HG03103 (cell line): ENCODE data around the gene CSN3.

ENCODE experiments used
- ATAC-seq: cut with Tn5 transposase; IDR thresholded peaks from one replicate; pipeline ENCODE4 v1.9.1; 2021; ENCODE audit warnings: low read depth; ENCODE audit not compliant: unreplicated experiment

The CSN3 gene

GRCh38 chr4:70288651-70289050 lies 46.3 kb downstream of the CSN3 start:
- ATAC-seq: no peak

GRCh38 chr4:70291341-70291740 lies 48.9 kb downstream of the CSN3 start:
- ATAC-seq: no peak

- ATAC-seq: no peak
Measured at GRCh38 chr4:70297576-70297975, 55.2 kb downstream of the CSN3 start.

DNA sequence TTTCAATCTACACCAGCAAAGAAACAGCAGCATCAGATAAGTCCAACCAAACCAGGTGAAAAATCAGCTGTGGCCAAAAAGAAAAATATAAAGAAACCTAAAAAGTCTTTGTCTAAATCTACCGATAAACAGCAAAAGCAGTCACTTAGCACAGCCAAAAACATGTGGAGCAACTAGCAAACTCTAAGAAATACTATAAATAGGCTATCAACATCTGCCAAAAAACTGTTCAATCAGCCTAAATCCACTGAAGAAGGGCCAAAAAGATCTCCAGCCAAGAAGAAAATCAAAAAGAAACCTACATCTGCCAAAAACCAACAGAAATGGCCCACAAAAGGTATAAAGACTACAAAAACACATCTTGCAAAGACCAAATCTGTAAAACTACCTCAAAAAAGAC lies 55.7 kb downstream of the CSN3 start:
- ATAC-seq: no peak

DNA sequence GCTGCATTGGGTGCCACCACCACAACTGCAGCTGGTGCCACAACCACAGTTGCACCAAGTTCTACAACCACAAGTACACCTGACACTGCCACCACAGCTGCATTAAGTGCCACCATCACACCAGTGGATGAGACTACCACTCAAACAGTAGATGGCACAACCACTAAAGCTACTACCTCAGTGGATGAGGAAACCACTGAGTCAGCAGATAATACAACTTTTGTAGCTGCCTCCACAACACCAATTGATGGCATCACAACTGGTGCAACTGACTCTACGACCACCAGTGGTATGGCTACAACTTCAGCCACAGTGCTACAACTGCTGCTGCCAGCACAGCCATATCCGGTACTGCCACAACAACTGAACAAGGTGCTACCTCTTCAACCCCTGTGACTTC lies 57.2 kb downstream of the CSN3 start:
- no peak for ATAC-seq

GRCh38 chr4:70300215-70300614 lies 57.8 kb downstream of the CSN3 start:
- no peak for ATAC-seq
